K562 (cell line): ENCODE measurements around the gene C19orf47. TPM values are rescaled to one million over a fixed set of nuclear protein-coding genes. Genes with fewer than 3 reads are reported as not detected.

ENCODE experiments used
- ATF7 ChIP-seq: fragments of 450-650 bp; IDR thresholded peaks from 2 replicates; pipeline ENCODE4 v1.7.1; 2014; ENCODE audit warnings: mild to moderate bottlenecking, moderate library complexity
- CBFB ChIP-seq: sonication (generic); formaldehyde crosslinking; IDR thresholded peaks from 2 replicates; pipeline ENCODE4 v1.4.0; 2020; ENCODE audit warnings: mild to moderate bottlenecking, missing genetic modification reagents
- CHD1 ChIP-seq: fragments of 200-600 bp; sonication (generic); IDR thresholded peaks from one replicate; pipeline ENCODE4 v1.6.1; 2012; ENCODE audit warnings: mild to moderate bottlenecking, moderate library complexity, low read length, inconsistent platforms
- E2F5 ChIP-seq: sonication (generic); formaldehyde crosslinking; IDR thresholded peaks from 2 replicates; pipeline ENCODE4 v1.8.0; 2022; ENCODE audit warnings: mild to moderate bottlenecking, missing genetic modification reagents
- ETV1 ChIP-seq: fragments of 450-650 bp; conservative IDR thresholded peaks from 2 replicates; pipeline ENCODE4 v1.6.1; 2016; ENCODE audit warnings: missing genetic modification characterization, control low read depth, low read depth, missing compliant biosample characterization
- HNRNPL ChIP-seq: fragments of 200-400 bp; formaldehyde crosslinking; IDR thresholded peaks from 2 replicates; pipeline ENCODE4 v1.6.1; 2017; ENCODE audit warnings: low read depth, mild to moderate bottlenecking, low read length
- HNRNPLL ChIP-seq: fragments of 200-400 bp; formaldehyde crosslinking; IDR thresholded peaks from 2 replicates; pipeline ENCODE4 v1.6.1; 2017; ENCODE audit warnings: low read length, low read depth, mild to moderate bottlenecking; ENCODE audit not compliant: poor library complexity, severe bottlenecking
- MCM3 ChIP-seq: fragments of 450-650 bp; IDR thresholded peaks from 2 replicates; pipeline ENCODE4 v1.6.1; 2016
- MXD1 ChIP-seq: fragments of 250-450 bp; sonication (Bioruptor Pico); IDR thresholded peaks from 2 replicates; pipeline ENCODE4 v1.8.0; 2021; ENCODE audit warnings: borderline replicate concordance, mild to moderate bottlenecking, moderate library complexity; ENCODE audit not compliant: poor library complexity, severe bottlenecking
- NRF1 ChIP-seq, 2 experiments: fragments of 450-650 bp; IDR thresholded peaks in 1 of 2; conservative IDR thresholded peaks in 1 of 2; 2 replicates each; pipeline ENCODE4 v1.6.1; 2014; ENCODE audit warnings: mild to moderate bottlenecking in 2 of 2
- SNAPC5 ChIP-seq: fragments of 250-450 bp; sonication (Bioruptor Pico); IDR thresholded peaks from 2 replicates; pipeline ENCODE4 v1.8.0; 2021; ENCODE audit warnings: moderate library complexity, mild to moderate bottlenecking, inconsistent platforms
- TBP ChIP-seq: optimal IDR thresholded peaks from 2 replicates; pipeline ENCODE3; 2011; ENCODE audit warnings: low read depth, low read length, improper control_type of control experiment
- U2AF1 ChIP-seq: fragments of 200-400 bp; formaldehyde crosslinking; optimal IDR thresholded peaks from 2 replicates; pipeline ENCODE3; 2017; ENCODE audit warnings: mild to moderate bottlenecking, low read depth, low read length, moderate library complexity
- ZBTB11 ChIP-seq, 3 experiments: fragments of 200-800 bp in 1 of 3; fragments of 250-450 bp in 1 of 3; fragments of 450-650 bp in 1 of 3; sonication (Bioruptor Pico) in 1 of 3; sonication (Bioruptor generic) in 1 of 3; formaldehyde crosslinking in 1 of 3; IDR thresholded peaks; 2 replicates each; pipeline versions ENCODE4 v1.6.1 to v1.8.0; 2016 to 2022; ENCODE audit warnings: mild to moderate bottlenecking in 2 of 3, missing genetic modification characterization in 2 of 3, missing compliant biosample characterization in 1 of 3, moderate library complexity in 1 of 3
- ZBTB17 ChIP-seq: fragments of 450-650 bp; formaldehyde crosslinking; IDR thresholded peaks from 2 replicates; pipeline ENCODE4 v1.4.0; 2020; ENCODE audit warnings: mild to moderate bottlenecking
- ZBTB34 ChIP-seq: fragments of 250-450 bp; sonication (Bioruptor Pico); IDR thresholded peaks from 2 replicates; pipeline ENCODE4 v1.8.0; 2021; ENCODE audit warnings: mild to moderate bottlenecking, moderate library complexity
- ZFP1 ChIP-seq: fragments of 450-650 bp; formaldehyde crosslinking; IDR thresholded peaks from 2 replicates; pipeline ENCODE4 v1.4.0; 2020; ENCODE audit warnings: mild to moderate bottlenecking, mixed read lengths
- ZNF584 ChIP-seq: fragments of 200-800 bp; sonication (Bioruptor generic); IDR thresholded peaks from 2 replicates; pipeline ENCODE4 v1.6.1; 2016; ENCODE audit warnings: low read depth, mild to moderate bottlenecking, missing genetic modification characterization, missing compliant biosample characterization
- polyA plus RNA-seq, 8 experiments: library from polyadenylated mRNA; depleted of rRNA in 4 of 8; stranded (reverse) in 5 of 8; unstranded in 3 of 8; fragments of >200 nt; fragmentation: Nextera tagmentation in 2 of 8; fragmentation: Illumina TruSeq in 1 of 8; extraction: Ambion mirVana in 2 of 8; extraction: Trizol in 1 of 8; gene quantifications; 2 replicates each; pipeline versions ENCODE4 v1.2.1 to v1.2.3, GENCODE V29; 2011 to 2014; ENCODE audit warnings: inconsistent platforms in 1 of 8, missing spikeins in 1 of 8
- total RNA-seq, 7 experiments: library from RNA; depleted of rRNA in 6 of 7; stranded (reverse); fragments of >200 nt in 6 of 7; fragmentation: Illumina TruSeq in 2 of 7; extraction: Trizol in 2 of 7; gene quantifications; 2 replicates each; pipeline versions ENCODE4 v1.2.1 to v1.2.3, GENCODE V29; 2011 to 2021; ENCODE audit warnings: low replicate concordance in 1 of 7
- TF ChIP-seq, protein P1 (sequence below): sonication (generic); formaldehyde crosslinking; IDR thresholded peaks from 2 replicates; pipeline ENCODE4 v1.8.0; 2022; ENCODE audit warnings: mild to moderate bottlenecking, missing genetic modification reagents

The C19orf47 gene
- total and polyA plus RNA-seq, 9 of the 15 experiments (the other 6 are each of a cell fraction or from before 2014, with no cell fraction given) = 0.08 to 26.1 (median 14.7) TPM

DNA sequence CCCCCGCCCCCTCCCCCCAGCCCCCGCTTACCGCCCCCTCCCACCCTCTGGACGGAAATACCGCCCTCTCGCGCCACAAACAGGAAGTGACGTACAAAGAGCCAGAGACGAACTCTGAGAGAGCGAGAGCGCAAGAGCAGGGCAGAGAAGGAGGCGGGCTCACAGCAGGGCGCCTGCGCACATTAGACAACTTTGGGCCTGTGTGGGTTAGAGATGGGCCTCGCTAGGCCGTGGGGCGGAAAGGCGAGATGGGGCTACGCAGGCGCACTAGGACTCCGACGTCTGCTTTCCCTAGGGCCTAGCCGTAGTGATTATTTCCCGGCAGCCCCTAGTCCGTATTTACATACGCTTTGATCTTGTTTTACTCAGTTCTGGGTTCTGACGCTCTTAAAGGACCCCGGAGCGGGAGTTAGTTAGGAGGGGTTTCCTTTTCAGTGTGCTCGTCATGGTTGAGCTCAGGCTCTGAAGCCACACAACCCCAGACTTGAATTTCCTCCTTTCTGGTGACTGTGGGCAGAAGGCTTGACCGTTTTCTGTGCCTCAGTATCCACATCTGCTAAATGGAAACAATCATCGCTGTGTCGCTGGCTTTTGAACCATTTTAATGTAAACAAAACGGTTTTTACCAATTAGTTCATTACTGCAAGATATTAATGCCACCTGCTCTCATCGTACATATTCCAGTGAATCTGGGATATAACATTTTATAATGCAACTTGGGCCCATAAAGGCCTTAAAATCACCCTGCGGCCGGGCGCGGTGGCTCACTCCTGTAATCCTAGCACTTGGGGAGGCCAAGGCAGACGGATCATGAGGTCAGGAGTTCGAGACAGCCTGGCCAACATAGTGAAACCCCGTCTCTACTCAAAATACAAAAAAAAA, 62.6 kb downstream of the C19orf47 start (continued):
- peak in 1 of 3 experiments; percentile 55; a peak in 2 of 6 replicates for TF ChIP-seq ZBTB11 (CRISPR knock-in tag; IDR thresholded peaks at IDR 0.05)
- TF ChIP-seq ZBTB17 (CRISPR knock-in tag) = 0 out of 2 replicates have a peak, but pooled peaks have one; percentile 38
- no peak for TF ChIP-seq E2F5 (CRISPR knock-in tag)
- 0 out of 2 replicates have a peak, but pooled peaks have one; percentile 32 for TF ChIP-seq ZBTB34 (CRISPR knock-in tag)
- TF ChIP-seq CHD1 = no peak
- peak; percentile 47; the same call in 1 of the 2 replicates for TF ChIP-seq SNAPC5 (CRISPR knock-in tag)
- TF ChIP-seq ZFP1 = peak; percentile 22; the same call in 1 of the 2 replicates
- TF ChIP-seq ZNF584 (CRISPR knock-in tag) = no peak
- no peak for TF ChIP-seq HNRNPL
- no peak for TF ChIP-seq MCM3
- TF ChIP-seq ETV1 (tag) = 0 out of 2 replicates have a peak, but pooled peaks have one; percentile 23
- peak; percentile 87 for TF ChIP-seq HNRNPLL
- no peak for TF ChIP-seq MXD1 (CRISPR knock-in tag)
- TF ChIP-seq NRF1 (conservative IDR thresholded peaks at IDR 0.05 in 1 of 2, IDR thresholded peaks at IDR 0.05 in 1 of 2) = peak; percentile 98
- TF ChIP-seq, protein P1, sequence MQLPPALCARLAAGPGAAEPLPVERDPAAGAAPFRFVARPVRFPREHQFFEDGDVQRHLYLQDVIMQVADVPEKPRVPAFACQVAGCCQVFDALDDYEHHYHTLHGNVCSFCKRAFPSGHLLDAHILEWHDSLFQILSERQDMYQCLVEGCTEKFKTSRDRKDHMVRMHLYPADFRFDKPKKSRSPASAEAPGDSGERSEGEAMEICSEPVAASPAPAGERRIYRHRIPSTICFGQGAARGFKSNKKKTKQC (CRISPR knock-in tag) = no peak
- TF ChIP-seq CBFB (CRISPR knock-in tag) = 0 out of 2 replicates have a peak, but pooled peaks have one; percentile 40
- peak; percentile 58 for TF ChIP-seq TBP
- TF ChIP-seq ATF7 = peak; percentile 14; the same call in 1 of the 2 replicates
- no peak for TF ChIP-seq U2AF1
